Mononuclear cell (primary cell): Measurements from ENCODE around the gene DLGAP4. TPM values are rescaled to one million over a fixed set of nuclear protein-coding genes. Genes with fewer than 3 reads are reported as not detected.

Source experiments
- H3K27me3 ChIP-seq: 2 replicates; pipeline ENCODE4 v1.6.0; 2011; ENCODE audit warnings: low read length, control low read depth; ENCODE audit not compliant: insufficient read depth
- H3K4me1 ChIP-seq: 2 replicates; pipeline ENCODE4 v1.5.1; 2011; ENCODE audit warnings: mild to moderate bottlenecking, low read length, control low read depth; ENCODE audit not compliant: insufficient read depth
- H3K4me3 ChIP-seq: 2 replicates; pipeline ENCODE4 v1.5.1; 2011; ENCODE audit warnings: mild to moderate bottlenecking, low read length, moderate library complexity
- H3K9me3 ChIP-seq: 2 replicates; pipeline ENCODE4 v1.5.1; 2011; ENCODE audit warnings: low read depth, mild to moderate bottlenecking, control low read depth, low read length
- total RNA-seq: library from RNA; depleted of rRNA; stranded (reverse); fragments of >200 nt; gene quantifications from one replicate; pipeline ENCODE4 v1.2.3, GENCODE V29; 2012

Gene DLGAP4
- total RNA-seq, 1 donor, result 10.5 TPM

- Histone ChIP-seq H3K4me3 (no peak overlapping the region), H3K4me1 (no peaks in the 10 kb centered on the region), H3K9me3 (no peaks in the 10 kb centered on the region), H3K27me3 (no peaks in the 10 kb centered on the region)
These were observed 128.2 kb downstream of the DLGAP4 start for GRCh38 chr20:36434383-36434782.

GRCh38 chr20:36435124-36435523 is 129.0 kb downstream of the DLGAP4 start:
- Histone ChIP-seq H3K4me3 (no peak overlapping the region), H3K27me3 (no peaks in the 10 kb centered on the region), H3K9me3 (no peaks in the 10 kb centered on the region), H3K4me1 (no peaks in the 10 kb centered on the region)

GRCh38 chr20:36435592-36436541 is 129.7 kb downstream of the DLGAP4 start:
- Histone ChIP-seq H3K9me3 (no peaks in the 10 kb centered on the region), H3K27me3 (no peaks in the 10 kb centered on the region), H3K4me1 (no peaks in the 10 kb centered on the region), H3K4me3 (peak overlapping the region; percentile 20)

- no peaks in the 10 kb centered on the region for H3K9me3 ChIP-seq
- no peaks in the 10 kb centered on the region for H3K4me1 ChIP-seq
- H3K27me3 ChIP-seq, result no peaks in the 10 kb centered on the region
- H3K4me3 ChIP-seq, result no peak overlapping the region
These were observed 133.0 kb downstream of the DLGAP4 start for GRCh38 chr20:36439040-36439730.

DNA sequence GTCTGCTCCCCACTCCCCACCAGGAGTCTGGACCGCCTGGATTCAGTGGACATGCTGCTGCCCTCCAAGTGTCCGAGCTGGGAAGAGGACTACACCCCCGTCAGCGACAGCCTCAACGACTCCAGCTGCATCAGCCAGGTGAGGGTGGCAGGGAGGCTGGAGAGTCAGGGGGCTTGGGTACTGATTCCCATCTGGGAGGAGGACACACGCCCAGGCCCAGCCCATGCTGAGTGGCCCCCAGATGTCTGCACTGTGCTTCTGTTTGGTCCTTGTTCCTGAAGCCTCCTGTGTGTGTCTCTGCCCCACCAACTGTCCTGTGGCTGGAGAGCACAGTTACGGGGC is 133.6 kb downstream of the DLGAP4 start:
- Histone ChIP-seq H3K4me3 (no peak overlapping the region), H3K4me1 (no peaks in the 10 kb centered on the region), H3K27me3 (no peaks in the 10 kb centered on the region), H3K9me3 (no peaks in the 10 kb centered on the region)

DNA sequence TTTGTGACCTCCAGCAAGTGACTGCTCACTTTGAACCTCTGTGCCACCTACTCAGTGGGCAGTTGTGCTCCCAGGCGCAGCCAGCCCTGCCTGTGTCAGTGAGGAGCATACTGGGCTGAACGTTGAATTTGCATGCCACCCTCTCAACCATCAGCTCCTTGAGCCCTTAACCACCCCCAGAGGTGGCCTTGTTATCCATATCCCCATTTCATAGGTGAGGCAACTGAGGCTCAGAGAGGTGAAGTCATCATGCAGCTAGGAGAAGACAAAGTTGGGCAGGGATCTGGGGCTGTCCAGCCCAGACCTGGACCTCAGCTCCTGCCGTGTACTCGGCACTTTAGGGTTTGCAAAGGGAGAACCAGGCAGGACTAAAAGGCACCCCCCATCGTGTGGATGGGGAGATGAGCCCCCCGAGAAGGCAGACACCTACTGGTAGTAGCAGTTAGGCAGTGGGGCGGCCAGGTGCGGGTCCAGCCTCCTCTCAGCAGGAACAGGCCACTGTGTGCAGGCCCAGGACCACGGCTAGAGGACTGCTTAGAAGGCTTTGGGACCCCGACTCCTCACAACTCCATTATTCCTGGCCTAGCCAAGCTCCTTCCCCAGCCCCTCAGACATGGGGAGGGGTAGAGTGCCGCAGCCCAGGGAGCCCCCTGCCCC is 134.4 kb downstream of the DLGAP4 start:
- no peak overlapping the region for H3K4me3 ChIP-seq
- H3K4me1 ChIP-seq, result no peaks in the 10 kb centered on the region
- no peaks in the 10 kb centered on the region for H3K9me3 ChIP-seq
- no peaks in the 10 kb centered on the region for H3K27me3 ChIP-seq

GRCh38 chr20:36441027-36441414 is 134.9 kb downstream of the DLGAP4 start:
- Histone ChIP-seq H3K4me3 (no peak overlapping the region), H3K4me1 (no peaks in the 10 kb centered on the region), H3K9me3 (no peaks in the 10 kb centered on the region), H3K27me3 (no peaks in the 10 kb centered on the region)

DNA sequence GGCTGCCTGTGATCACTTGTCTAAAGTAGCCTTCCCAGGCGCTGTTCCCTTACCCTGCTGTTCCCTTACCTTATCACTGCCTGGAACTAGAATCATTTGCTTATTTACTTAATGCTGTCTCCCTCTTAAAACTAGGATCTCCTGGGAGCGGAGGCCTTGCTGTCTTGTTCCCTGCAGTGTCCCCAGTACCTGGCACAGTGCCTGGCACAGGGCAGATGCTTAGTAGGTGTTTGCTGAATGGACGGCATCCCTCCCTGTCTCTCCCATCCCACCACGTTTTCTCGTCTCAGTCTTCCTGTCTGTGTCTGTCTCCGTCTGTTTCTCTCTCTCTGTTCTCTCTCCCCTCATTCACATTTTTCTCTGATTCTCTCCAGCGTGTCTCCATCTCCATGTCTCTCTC is 135.3 kb downstream of the DLGAP4 start:
- H3K4me1 ChIP-seq, result no peaks in the 10 kb centered on the region
- no peaks in the 10 kb centered on the region for H3K27me3 ChIP-seq
- H3K4me3 ChIP-seq, result no peak overlapping the region
- H3K9me3 ChIP-seq, result no peaks in the 10 kb centered on the region

- Histone ChIP-seq H3K9me3 (no peaks in the 10 kb centered on the region), H3K4me1 (no peaks in the 10 kb centered on the region), H3K4me3 (no peak overlapping the region), H3K27me3 (no peaks in the 10 kb centered on the region)
These were observed 139.7 kb downstream of the DLGAP4 start for GRCh38 chr20:36445847-36446246.

- H3K4me1 ChIP-seq, result no peaks in the 10 kb centered on the region
These were observed 140.4 kb downstream of the DLGAP4 start for GRCh38 chr20:36446557-36446956.

GRCh38 chr20:36447101-36447500 is 141.0 kb downstream of the DLGAP4 start:
- Histone ChIP-seq H3K9me3 (no peaks in the 10 kb centered on the region), H3K4me3 (no peak overlapping the region), H3K27me3 (no peaks in the 10 kb centered on the region), H3K4me1 (no peaks in the 10 kb centered on the region)

More at GRCh38 chr20:36446557-36446956, 140.4 kb downstream of the DLGAP4 start:
- Histone ChIP-seq H3K4me3 (no peak overlapping the region), H3K9me3 (no peaks in the 10 kb centered on the region), H3K27me3 (no peaks in the 10 kb centered on the region)

GRCh38 chr20:36449663-36450062 is 143.5 kb downstream of the DLGAP4 start:
- H3K9me3 ChIP-seq, result no peaks in the 10 kb centered on the region
- H3K4me3 ChIP-seq, result no peak overlapping the region
- H3K4me1 ChIP-seq, result no peaks in the 10 kb centered on the region
- no peaks in the 10 kb centered on the region for H3K27me3 ChIP-seq

DNA sequence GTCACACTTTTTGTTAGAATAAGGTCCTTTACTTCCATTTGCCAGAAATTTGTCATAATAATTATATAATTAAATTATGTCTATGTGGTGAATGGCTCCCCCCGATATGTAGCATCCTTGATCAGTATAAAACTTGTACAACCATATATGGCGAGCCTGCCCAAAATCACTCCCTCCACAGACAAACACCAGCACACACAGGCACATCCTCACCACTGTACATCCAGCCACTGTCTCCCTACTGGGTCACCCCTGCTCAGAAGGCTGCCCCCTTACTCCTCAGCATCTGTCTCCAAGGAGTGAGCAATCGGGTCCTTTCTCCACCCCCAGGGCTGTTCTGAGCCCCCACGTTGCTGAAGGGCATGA is 148.2 kb downstream of the DLGAP4 start:
- Histone ChIP-seq H3K4me3 (no peak overlapping the region), H3K27me3 (no peaks in the 10 kb centered on the region), H3K4me1 (no peaks in the 10 kb centered on the region), H3K9me3 (no peaks in the 10 kb centered on the region)

GRCh38 chr20:36454698-36455427 is 148.7 kb downstream of the DLGAP4 start:
- no peaks in the 10 kb centered on the region for H3K27me3 ChIP-seq
- no peaks in the 10 kb centered on the region for H3K9me3 ChIP-seq
- no peak overlapping the region for H3K4me3 ChIP-seq
- H3K4me1 ChIP-seq, result no peaks in the 10 kb centered on the region
